HCT116 (cell line): ENCODE data around the gene RAD52. TPM values are rescaled to one million over a fixed set of nuclear protein-coding genes. Genes with fewer than 3 reads are reported as not detected.

Experiments
- ATAC-seq: fragments of 200-7000 bp; cut with Tn5 transposase; 2 replicates; pipeline ENCODE4 v1.9.1; 2020; ENCODE audit warnings: mild to moderate bottlenecking, moderate library complexity
- BruUV-seq: library from RNA; stranded (reverse); fragments of 400-500 nt; replicated peaks from 2 replicates; lab custom pipeline; 2021; lab: Mats Ljungman, UMichigan
- CTCF ChIA-PET: fragments of 300-600 bp; sonication (Branson Sonifier 250); formaldehyde crosslinking; loops from one replicate; lab custom pipeline; 2021; ENCODE audit warnings: antibody characterized with exemption; lab: Charles Lee
- POLR2A ChIA-PET: fragments of 300-600, 350-600 bp; sonication (Branson Sonifier 250); formaldehyde crosslinking; loops from one replicate; lab custom pipeline; 2021; ENCODE audit warnings: antibody characterized with exemption; lab: Charles Lee
- RAD21 ChIA-PET, 2 experiments: fragments of 300-600 bp; sonication (Branson Sonifier 250); formaldehyde crosslinking; loops; one replicate each; lab custom pipeline; 2023; ENCODE audit warnings: low total read pairs in 2 of 2; ENCODE audit not compliant: uncharacterized antibody in 2 of 2, unreplicated experiment in 2 of 2, low non-redundant PET in 1 of 2; lab: Charles Lee
- DNase-seq: peaks from one replicate; pipeline ENCODE4 v3.0.0-alpha.2; 2010; ENCODE audit warnings: low read depth, low spot score
- H2AFZ ChIP-seq: fragments of 200-600 bp; shearing (Covaris generic), sonication (generic); 2 replicates; pipeline ENCODE4 v1.6.1; 2017; ENCODE audit warnings: low read depth, mixed run types, mixed read lengths, antibody characterized with exemption, low read length; ENCODE audit not compliant: poor library complexity, severe bottlenecking
- H3K27ac ChIP-seq: 2 replicates; pipeline ENCODE4 v1.5.1; 2012; ENCODE audit warnings: low read depth, low read length
- H3K27me3 ChIP-seq: fragments of 200-600 bp; sonication (generic); 2 replicates; pipeline ENCODE4 v1.6.1; 2016; ENCODE audit warnings: mixed run types, low read length, mixed read lengths; ENCODE audit not compliant: insufficient read depth
- H3K36me3 ChIP-seq, 2 experiments: fragments of 200-500 bp in 1 of 2; fragments of 200-600 bp in 1 of 2; sonication (Bioruptor generic) in 1 of 2; sonication (generic) in 1 of 2; 2 replicates each; pipeline versions ENCODE4 v1.5.1 to v1.6.1; 2014 to 2016; ENCODE audit warnings: low read length in 2 of 2, inconsistent platforms in 1 of 2, mixed read lengths in 1 of 2, mixed run types in 1 of 2; ENCODE audit not compliant: insufficient read depth in 2 of 2, control insufficient read depth in 1 of 2
- H3K4me1 ChIP-seq, 2 experiments: fragments of 200-600 bp in 1 of 2; sonication (generic) in 1 of 2; 2 replicates each; pipeline versions ENCODE4 v1.5.1 to v1.6.1; 2012 to 2017; ENCODE audit warnings: low read length in 2 of 2, inconsistent platforms in 1 of 2, mild to moderate bottlenecking in 1 of 2, mixed read lengths in 1 of 2, mixed run types in 1 of 2, moderate library complexity in 1 of 2; ENCODE audit not compliant: insufficient read depth in 2 of 2, control insufficient read depth in 1 of 2
- H3K4me2 ChIP-seq: fragments of 200-600 bp; sonication (generic); 2 replicates; pipeline ENCODE4 v1.6.1; 2017; ENCODE audit warnings: mixed run types, low read length, mixed read lengths
- H3K4me3 ChIP-seq, 2 experiments: fragments of 200-600 bp in 1 of 2; sonication (generic) in 1 of 2; replicated peaks in 1 of 2; 2 replicates each; pipeline ENCODE4 v1.5.1; 2011 to 2016; ENCODE audit warnings: low read length in 2 of 2, control low read depth in 1 of 2, low read depth in 1 of 2, mild to moderate bottlenecking in 1 of 2, mixed read lengths in 1 of 2, mixed run types in 1 of 2
- H3K79me2 ChIP-seq: fragments of 200-600 bp; sonication (generic); 2 replicates; pipeline ENCODE4 v1.6.1; 2017; ENCODE audit warnings: mild to moderate bottlenecking, mixed run types, low read length, moderate library complexity, mixed read lengths; ENCODE audit not compliant: insufficient read depth
- H3K9ac ChIP-seq: fragments of 200-600 bp; sonication (generic); 2 replicates; pipeline ENCODE4 v1.6.1; 2016; ENCODE audit warnings: low read length, mixed read lengths
- H3K9me2 ChIP-seq: fragments of 200-600 bp; sonication (generic), shearing (Covaris generic); 2 replicates; pipeline ENCODE4 v1.6.1; 2017; ENCODE audit warnings: mixed run types, mild to moderate bottlenecking, moderate library complexity; ENCODE audit not compliant: insufficient read depth
- H3K9me3 ChIP-seq, 2 experiments: fragments of 200-500 bp in 1 of 2; fragments of 200-600 bp in 1 of 2; sonication (Bioruptor generic) in 1 of 2; sonication (generic) in 1 of 2; 2 replicates each; pipeline ENCODE4 v1.6.1; 2014 to 2017; ENCODE audit warnings: low read length in 2 of 2, mixed read lengths in 2 of 2, inconsistent platforms in 1 of 2, low read depth in 1 of 2, mild to moderate bottlenecking in 1 of 2, mixed run types in 1 of 2, moderate library complexity in 1 of 2; ENCODE audit not compliant: control insufficient read depth in 1 of 2, insufficient read depth in 1 of 2
- H4K20me1 ChIP-seq: fragments of 200-600 bp; sonication (generic), shearing (Covaris generic); 2 replicates; pipeline ENCODE4 v1.6.1; 2017; ENCODE audit warnings: mixed run types, mild to moderate bottlenecking, moderate library complexity; ENCODE audit not compliant: insufficient read depth
- ATF3 ChIP-seq: IDR thresholded peaks from 2 replicates; pipeline ENCODE4 v1.6.1; 2012
- CBX3 ChIP-seq: IDR thresholded peaks from 2 replicates; pipeline ENCODE4 v1.6.1; 2012; ENCODE audit warnings: low read depth
- CEBPB ChIP-seq: IDR thresholded peaks from 2 replicates; pipeline ENCODE4 v1.6.1; 2012; ENCODE audit warnings: low read depth
- CTCF ChIP-seq, 3 experiments: fragments of 200-600 bp in 1 of 3; sonication (generic) in 1 of 3; IDR thresholded peaks in 2 of 3; conservative IDR thresholded peaks in 1 of 3; 2 replicates each; pipeline ENCODE4 v1.5.1; 2012 to 2017; ENCODE audit warnings: low read depth in 2 of 3, low read length in 2 of 3, antibody characterized with exemption in 1 of 3, borderline replicate concordance in 1 of 3, control low read depth in 1 of 3, mild to moderate bottlenecking in 1 of 3, mixed read lengths in 1 of 3, mixed run types in 1 of 3, moderate library complexity in 1 of 3; ENCODE audit not compliant: insufficient read depth in 1 of 3
- EGR1 ChIP-seq: IDR thresholded peaks from 2 replicates; pipeline ENCODE4 v1.6.1; 2012; ENCODE audit warnings: low read depth
- ELF1 ChIP-seq: IDR thresholded peaks from 2 replicates; pipeline ENCODE4 v1.6.1; 2012; ENCODE audit warnings: low read depth, borderline replicate concordance
- EZH2phosphoT487 ChIP-seq: fragments of 200-600 bp; IDR thresholded peaks from 2 replicates; pipeline ENCODE4 v1.6.1; 2018; ENCODE audit warnings: antibody characterized with exemption, borderline replicate concordance
- FOSL1 ChIP-seq: IDR thresholded peaks from 2 replicates; pipeline ENCODE4 v1.6.1; 2012; ENCODE audit warnings: low read depth
- JUND ChIP-seq: IDR thresholded peaks from 2 replicates; pipeline ENCODE4 v1.6.1; 2012
- MAX ChIP-seq: IDR thresholded peaks from 2 replicates; pipeline ENCODE4 v1.6.1; 2012
- POLR2A ChIP-seq: IDR thresholded peaks from 2 replicates; pipeline ENCODE4 v1.7.0; 2011; ENCODE audit warnings: borderline replicate concordance; ENCODE audit not compliant: insufficient read depth, insufficient read length; ENCODE audit errors: extremely low read depth
- POLR2AphosphoS5 ChIP-seq: IDR thresholded peaks from 2 replicates; pipeline ENCODE4 v1.6.1; 2011; ENCODE audit warnings: mild to moderate bottlenecking, low read depth, low read length, moderate library complexity
- REST ChIP-seq: IDR thresholded peaks from 2 replicates; pipeline ENCODE4 v1.6.1; 2012; ENCODE audit warnings: low read depth
- SIN3A ChIP-seq: IDR thresholded peaks from 2 replicates; pipeline ENCODE4 v1.6.1; 2012; ENCODE audit warnings: low read depth
- SP1 ChIP-seq: IDR thresholded peaks from 2 replicates; pipeline ENCODE4 v1.6.1; 2012; ENCODE audit warnings: low read depth
- SRF ChIP-seq: IDR thresholded peaks from 2 replicates; pipeline ENCODE4 v1.6.1; 2012; ENCODE audit warnings: low read depth
- TCF7L2 ChIP-seq: IDR thresholded peaks from 2 replicates; pipeline ENCODE4 v1.7.0; 2011; ENCODE audit warnings: borderline replicate concordance, inconsistent platforms; ENCODE audit not compliant: insufficient read depth, insufficient read length; ENCODE audit errors: extremely low read depth
- ZBTB33 ChIP-seq: IDR thresholded peaks from 2 replicates; pipeline ENCODE4 v1.6.1; 2011; ENCODE audit warnings: mild to moderate bottlenecking, low read length, moderate library complexity; ENCODE audit not compliant: insufficient replicate concordance; ENCODE audit errors: extremely low read depth
- ZFX ChIP-seq: fragments of 450-650 bp; IDR thresholded peaks from 2 replicates; pipeline ENCODE4 v1.6.1; 2017
- ZNF274 ChIP-seq: fragments of 200-500 bp; sonication (Bioruptor generic); IDR thresholded peaks from 2 replicates; pipeline ENCODE4 v1.6.1; 2014; ENCODE audit warnings: mild to moderate bottlenecking, low read depth, low read length, inconsistent platforms
- intact Hi-C: fragments of 100-400 bp; cut with micrococcal nuclease; formaldehyde crosslinking; loops from 2 replicates; pipeline ENCODE4 v1.10.0; 2022
- total RNA-seq: library from RNA; stranded (reverse); gene quantifications from one replicate; pipeline ENCODE4 v1.2.1, GENCODE V29; 2021; ENCODE audit not compliant: unreplicated experiment

RAD52 gene
- total RNA-seq, 1 experiment from 2014 or later = 24.4 TPM

GRCh38 chr12:906062-906585, 43.4 kb downstream of the RAD52 start:
- no TSS peak for BruUV-seq
- Histone ChIP-seq H3K9me2 (no peaks in the 10 kb centered on the region), H3K27me3 (no peaks in the 10 kb centered on the region), H3K79me2 (no peaks in the 10 kb centered on the region), H2AFZ (no peak overlapping the region), H3K4me2 (no peak overlapping the region), H3K4me3 (no peak overlapping the region), H3K9me3 (no peaks in the 10 kb centered on the region), H3K4me1 (no peaks in the 10 kb centered on the region), H3K36me3 (peaks cover 47 to 63% of the 10 kb centered on the region in 2 experiments), H3K27ac (no peak overlapping the region), H3K9ac (no peak overlapping the region), H4K20me1 (no peaks in the 10 kb centered on the region)
- ChIA-PET POLR2A (no interaction called here), CTCF (no interaction called here), RAD21 (no interaction called here)
- no peak for DNase-seq
- TF ChIP-seq TCF7L2 (no peak), ZBTB33 (no peak), CBX3 (no peak), EZH2phosphoT487 (no peak), ZNF274 (no peak), CEBPB (no peak), SP1 (no peak), JUND (no peak), CTCF (IDR thresholded peaks at IDR 0.05 in 2 of 3, conservative IDR thresholded peaks at IDR 0.05 in 1 of 3; ENCODE audit: borderline replicate concordance in 1 of 3, insufficient read depth in 1 of 3, low read depth in 2 of 3, low read length in 2 of 3) (no peak), POLR2AphosphoS5 (no peak), ELF1 (no peak), MAX (no peak), EGR1 (no peak), SIN3A (no peak), SRF (no peak), FOSL1 (no peak), POLR2A (no peak), REST (no peak), ZFX (no peak), ATF3 (no peak)
- no peak for ATAC-seq
- intact Hi-C loops = no loop called here
